Thyroid gland (tissue), 4 donors: ENCODE measurements around the gene ITLN1. TPM values are rescaled to one million over a fixed set of nuclear protein-coding genes. Genes with fewer than 3 reads are reported as not detected.
"Not testable (repeated sequence)": the region's sequence is repeated elsewhere in the genome, so short reads cannot be mapped to it uniquely, and the experiment has no call there.

ENCODE experiments used
- DNase-seq, 2 donors: peaks; one replicate each; pipeline ENCODE4 v3.0.0-alpha.2; 2019
- H3K27ac ChIP-seq, 3 donors: fragments of 200-600 bp; sonication (generic); 1 replicate in 2 of 3; 2 replicates in 1 of 3; pipeline ENCODE4 v1.5.1; 2016 to 2019; ENCODE audit warnings: mild to moderate bottlenecking in 1 of 3, moderate library complexity in 1 of 3
- H3K27me3 ChIP-seq: fragments of 200-600 bp; sonication (generic); one replicate; pipeline ENCODE4 v1.5.1; 2019
- H3K36me3 ChIP-seq, 2 donors: fragments of 200-600 bp; sonication (generic); one replicate each; pipeline ENCODE4 v1.5.1; 2016 to 2019
- H3K4me1 ChIP-seq, 2 donors: fragments of 200-600 bp; sonication (generic); one replicate each; pipeline ENCODE4 v1.5.1; 2017 to 2019
- H3K4me3 ChIP-seq, 3 donors: fragments of 200-600 bp; sonication (generic); replicated peaks in 1 of 3; 1 replicate in 2 of 3; 2 replicates in 1 of 3; pipeline ENCODE4 v1.5.1; 2016; ENCODE audit warnings: mild to moderate bottlenecking in 1 of 3
- H3K9me3 ChIP-seq: fragments of 200-600 bp; sonication (generic); one replicate; pipeline ENCODE4 v1.5.1; 2017
- POLR2A ChIP-seq, 2 donors: fragments of 450-650 bp; IDR thresholded peaks; one replicate each; pipeline ENCODE4 v1.6.1; 2017; ENCODE audit warnings: antibody characterized with exemption in 2 of 2, mild to moderate bottlenecking in 2 of 2, moderate library complexity in 1 of 2
- WGBS, 2 donors: methylation state at CpG; one replicate each; pipeline ENCODE4 v1.1.5; 2017; 5-methylcytosine and 5-hydroxymethylcytosine counted together
- intact Hi-C: fragments of 100-400 bp; cut with DNase I; formaldehyde crosslinking; loops from one replicate; pipeline ENCODE4 v1.15.1; 2023
- total RNA-seq, 4 donors: library from RNA; depleted of rRNA; stranded (reverse); fragments of >200 nt; gene quantifications; one replicate each; pipeline ENCODE4 v1.2.3, GENCODE V29; 2016
- TF ChIP-seq, protein P1 (sequence below), 6 experiments: fragments of 200-600 bp in 3 of 6; fragments of 450-650 bp in 3 of 6; sonication (generic) in 3 of 6; IDR thresholded peaks; one replicate each; pipeline ENCODE4 v1.5.1; 2016 to 2019; ENCODE audit warnings: antibody characterized with exemption in 6 of 6, mild to moderate bottlenecking in 2 of 6, inconsistent platforms in 1 of 6, moderate library complexity in 1 of 6

ITLN1 gene
- total RNA-seq, 4 donors from 2014 or later = not detected

DNA sequence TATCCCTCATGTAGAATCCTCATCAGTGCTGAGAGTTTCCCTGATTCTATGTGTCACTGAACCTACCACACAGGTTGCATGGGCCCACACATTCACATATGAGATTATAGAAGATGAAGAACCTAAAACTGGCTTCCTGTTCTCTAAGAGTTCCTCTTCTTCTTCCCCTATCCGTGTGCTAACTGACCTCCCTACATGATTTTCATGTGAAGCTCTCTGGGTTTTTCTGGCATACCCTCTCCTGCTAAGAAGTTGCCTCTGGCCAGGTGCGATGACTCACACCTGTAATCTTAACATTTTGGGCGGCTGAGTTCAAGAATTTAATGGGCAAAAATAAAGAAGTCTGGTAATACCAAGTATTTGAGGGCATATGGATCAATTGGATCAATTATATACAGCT is 16.8 kb downstream of the ITLN1 start:
- Histone ChIP-seq H3K27ac (no peak overlapping the region), H3K27me3 (no peaks in the 10 kb centered on the region), H3K4me1 (no peaks in the 10 kb centered on the region), H3K4me3 (no peak overlapping the region), H3K9me3 (no peaks in the 10 kb centered on the region), H3K36me3 (no peaks in the 10 kb centered on the region)
- 82 to 87% methylated on average over 3 of the region's 3 CpGs for WGBS, 2 donors
- TF ChIP-seq, protein P1, sequence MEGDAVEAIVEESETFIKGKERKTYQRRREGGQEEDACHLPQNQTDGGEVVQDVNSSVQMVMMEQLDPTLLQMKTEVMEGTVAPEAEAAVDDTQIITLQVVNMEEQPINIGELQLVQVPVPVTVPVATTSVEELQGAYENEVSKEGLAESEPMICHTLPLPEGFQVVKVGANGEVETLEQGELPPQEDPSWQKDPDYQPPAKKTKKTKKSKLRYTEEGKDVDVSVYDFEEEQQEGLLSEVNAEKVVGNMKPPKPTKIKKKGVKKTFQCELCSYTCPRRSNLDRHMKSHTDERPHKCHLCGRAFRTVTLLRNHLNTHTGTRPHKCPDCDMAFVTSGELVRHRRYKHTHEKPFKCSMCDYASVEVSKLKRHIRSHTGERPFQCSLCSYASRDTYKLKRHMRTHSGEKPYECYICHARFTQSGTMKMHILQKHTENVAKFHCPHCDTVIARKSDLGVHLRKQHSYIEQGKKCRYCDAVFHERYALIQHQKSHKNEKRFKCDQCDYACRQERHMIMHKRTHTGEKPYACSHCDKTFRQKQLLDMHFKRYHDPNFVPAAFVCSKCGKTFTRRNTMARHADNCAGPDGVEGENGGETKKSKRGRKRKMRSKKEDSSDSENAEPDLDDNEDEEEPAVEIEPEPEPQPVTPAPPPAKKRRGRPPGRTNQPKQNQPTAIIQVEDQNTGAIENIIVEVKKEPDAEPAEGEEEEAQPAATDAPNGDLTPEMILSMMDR (IDR thresholded peaks at IDR 0.05) = no peak
- no peak for TF ChIP-seq POLR2A (IDR thresholded peaks at IDR 0.05)
- intact Hi-C loops = no loop called here
- no peak for DNase-seq

DNA sequence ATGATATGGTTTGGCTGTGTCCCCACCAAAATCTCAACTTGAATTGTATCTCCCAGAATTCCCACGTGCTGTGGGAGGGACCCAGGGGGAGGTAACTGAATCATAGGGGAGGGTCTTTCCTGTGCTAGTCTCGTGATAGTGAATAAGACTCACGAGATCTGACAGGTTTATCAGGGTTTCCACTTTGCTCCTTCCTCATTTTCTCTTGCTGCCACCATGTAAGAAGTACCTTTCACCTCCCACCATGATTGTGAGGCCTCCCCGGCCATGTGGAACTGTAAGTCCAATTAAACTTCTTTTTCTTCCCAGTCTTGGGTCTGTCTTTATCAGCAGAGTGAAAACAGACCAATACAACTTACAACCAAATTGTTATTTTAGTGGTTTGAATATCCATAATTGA is 17.3 kb downstream of the ITLN1 start:
- H3K9me3 ChIP-seq, H3K4me3 ChIP-seq, H3K27ac ChIP-seq, H3K4me1 ChIP-seq, H3K36me3 ChIP-seq, DNase-seq, intact Hi-C loops, H3K27me3 ChIP-seq: not testable (repeated sequence)
- WGBS, 2 donors = 65 to 71% methylated on average over 4 of the region's 4 CpGs

DNA sequence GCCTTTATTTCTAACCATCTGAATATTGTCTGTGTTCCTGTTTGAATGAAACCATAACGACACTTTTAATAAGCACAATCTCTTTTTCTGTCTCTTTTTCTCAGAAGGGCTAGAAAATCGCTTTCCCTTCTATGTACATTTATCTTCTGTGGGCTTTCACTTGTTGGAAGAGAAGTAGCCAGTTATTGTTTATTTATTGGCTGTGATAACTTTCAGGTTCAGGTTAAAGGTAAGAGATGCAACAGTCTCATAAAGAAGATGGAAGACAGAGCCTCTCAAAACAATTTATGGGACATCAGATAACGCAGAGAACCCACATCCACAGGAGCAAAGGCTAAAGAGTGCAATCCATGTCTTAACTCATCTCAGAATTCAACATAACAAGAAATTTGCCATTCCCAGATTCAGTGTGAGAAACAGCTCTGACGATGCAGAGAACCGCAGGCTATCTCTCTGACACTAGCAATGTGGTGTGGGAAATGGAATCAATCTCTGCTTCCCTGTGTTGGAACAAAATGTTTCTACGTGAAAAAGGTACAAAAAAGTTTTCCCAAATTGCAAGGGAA is 18.2 kb downstream of the ITLN1 start:
- H3K9me3 ChIP-seq = no peaks in the 10 kb centered on the region
- no peaks in the 10 kb centered on the region for H3K4me1 ChIP-seq
- no peak for DNase-seq
- no peaks in the 10 kb centered on the region for H3K27me3 ChIP-seq
- 84 to 90% methylated on average over 6 of the region's 6 CpGs for WGBS, 2 donors
- H3K36me3 ChIP-seq = no peaks in the 10 kb centered on the region
- no peak overlapping the region for H3K4me3 ChIP-seq
- intact Hi-C loops = no loop called here
- no peak overlapping the region for H3K27ac ChIP-seq
- TF ChIP-seq, protein P1 (IDR thresholded peaks at IDR 0.05) = no peak
- no peak for TF ChIP-seq POLR2A (IDR thresholded peaks at IDR 0.05)

DNA sequence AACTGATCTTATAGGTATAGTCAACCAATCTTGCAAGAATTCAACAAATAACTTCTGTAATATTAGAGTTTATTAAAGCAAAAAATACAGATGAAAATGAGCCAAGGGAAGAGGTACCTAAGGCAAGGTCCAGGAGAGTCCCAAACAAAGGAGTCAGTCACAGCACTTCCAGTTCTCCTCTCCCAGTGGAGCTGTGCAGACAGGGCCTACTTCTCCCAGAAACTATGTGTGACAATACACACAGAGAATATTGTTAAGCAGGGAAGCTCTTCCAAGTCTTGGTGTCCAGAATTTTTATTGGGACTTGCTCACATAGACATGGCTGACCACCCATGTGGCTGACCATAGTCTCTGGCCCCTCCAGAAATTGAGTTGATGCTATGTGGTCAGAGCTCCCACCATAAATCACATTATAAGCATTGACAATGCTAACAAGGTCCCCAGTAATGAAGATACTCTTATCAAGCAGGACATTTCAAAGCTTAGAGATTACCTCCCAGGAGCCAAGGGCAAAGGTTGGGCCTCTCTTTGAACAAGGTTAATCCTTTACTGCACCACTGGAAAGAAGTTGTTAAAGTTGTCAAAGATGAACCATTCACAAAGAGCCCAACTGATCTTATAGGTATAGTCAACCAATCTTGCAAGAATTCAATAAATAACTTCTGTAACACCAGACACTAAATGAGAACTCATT is 18.8 kb downstream of the ITLN1 start:
- intact Hi-C loops = no loop called here
- DNase-seq = no peak
- Histone ChIP-seq H3K27ac (no peak overlapping the region), H3K9me3 (no peaks in the 10 kb centered on the region), H3K27me3 (no peaks in the 10 kb centered on the region), H3K4me1 (no peaks in the 10 kb centered on the region), H3K4me3 (no peak overlapping the region), H3K36me3 (no peaks in the 10 kb centered on the region)
- TF ChIP-seq POLR2A (IDR thresholded peaks at IDR 0.05) = no peak
- TF ChIP-seq, protein P1 (IDR thresholded peaks at IDR 0.05) = no peak

DNA sequence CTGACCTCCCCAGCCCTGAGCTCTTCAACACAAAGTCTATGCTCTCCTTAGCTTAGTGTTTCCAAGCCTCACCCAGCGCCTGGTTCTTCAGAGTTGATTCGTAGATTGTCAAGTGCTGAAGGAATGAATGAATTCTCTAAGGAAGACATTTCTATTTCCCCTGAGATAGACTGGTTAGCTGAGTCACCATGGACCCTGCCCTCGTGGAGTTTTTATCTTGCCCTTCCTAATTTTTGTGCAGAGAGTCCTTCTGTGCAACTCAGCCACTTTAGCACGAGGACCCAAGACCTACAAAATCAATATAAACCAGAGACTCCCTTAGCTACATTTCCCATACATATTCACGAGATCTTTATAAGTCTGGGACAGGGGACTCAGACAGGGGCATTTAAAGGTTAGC is 19.6 kb downstream of the ITLN1 start:
- H3K4me3 ChIP-seq = no peak overlapping the region
- H3K27me3 ChIP-seq = no peaks in the 10 kb centered on the region
- TF ChIP-seq, protein P1 (IDR thresholded peaks at IDR 0.05) = no peak
- TF ChIP-seq POLR2A (IDR thresholded peaks at IDR 0.05) = no peak
- DNase-seq = no peak
- H3K4me1 ChIP-seq = no peaks in the 10 kb centered on the region
- intact Hi-C loops = no loop called here
- 86 to 88% methylated on average over 5 of the region's 5 CpGs for WGBS, 2 donors
- no peak overlapping the region for H3K27ac ChIP-seq
- no peaks in the 10 kb centered on the region for H3K36me3 ChIP-seq
- H3K9me3 ChIP-seq = no peaks in the 10 kb centered on the region
